ENCODE data around the gene ARHGAP28. TPM values are rescaled to one million over a fixed set of nuclear protein-coding genes. Genes with fewer than 3 reads are reported as not detected.
A peak's percentile ranks its signal among the peaks of the same experiment; 100 is the strongest.

The ARHGAP28 gene
- total RNA-seq, 4 donors from 2014 or later, result 1.0 to 39.0 (median 8.7) TPM

GRCh38 chr18:6901286-6901926 is 171.9 kb downstream of the ARHGAP28 start:
- Histone ChIP-seq H3K36me3 (no peaks in the 10 kb centered on the region), H3K27me3 (no peaks in the 10 kb centered on the region), H3K9me3 (no peaks in the 10 kb centered on the region), H3K4me3 (no peak overlapping the region), H3K4me1 (no peaks in the 10 kb centered on the region), H3K27ac (no peak overlapping the region)
- TF ChIP-seq CTCF (IDR thresholded peaks at IDR 0.05), result no peak
- TF ChIP-seq POLR2A (IDR thresholded peaks at IDR 0.05), result no peak
- intact Hi-C loops (cut with DNase I; ENCODE audit: low total_unique reads), result no loop called here
- no peak for DNase-seq

- Histone ChIP-seq H3K4me3 (no peak overlapping the region), H3K4me1 (no peaks in the 10 kb centered on the region), H3K27me3 (no peaks in the 10 kb centered on the region), H3K27ac (no peak overlapping the region), H3K36me3 (no peaks in the 10 kb centered on the region), H3K9me3 (no peaks in the 10 kb centered on the region)
- no peak for DNase-seq
- no peak for TF ChIP-seq CTCF (IDR thresholded peaks at IDR 0.05)
- no peak for TF ChIP-seq POLR2A (IDR thresholded peaks at IDR 0.05)
- intact Hi-C loops (cut with DNase I; ENCODE audit: low total_unique reads), result no loop called here
Observed at GRCh38 chr18:6917072-6917471, 187.6 kb downstream of the ARHGAP28 start.

GRCh38 chr18:6920099-6920955 is 190.8 kb downstream of the ARHGAP28 start:
- Histone ChIP-seq H3K36me3 (no peaks in the 10 kb centered on the region), H3K9me3 (no peaks in the 10 kb centered on the region), H3K4me1 (no peaks in the 10 kb centered on the region), H3K27me3 (no peaks in the 10 kb centered on the region), H3K27ac (no peak overlapping the region), H3K4me3 (no peak overlapping the region)
- TF ChIP-seq CTCF (IDR thresholded peaks at IDR 0.05), result peak; percentile 32 to 57 (median 50)
- TF ChIP-seq POLR2A (IDR thresholded peaks at IDR 0.05), result no peak
- peak; percentile 39 to 42 for DNase-seq
- intact Hi-C loops (cut with DNase I; ENCODE audit: low total_unique reads), result loop anchor here (10.0 kb wide), 1 partner anchor 254 kb away; no protein-coding TSS in a partner anchor

DNA sequence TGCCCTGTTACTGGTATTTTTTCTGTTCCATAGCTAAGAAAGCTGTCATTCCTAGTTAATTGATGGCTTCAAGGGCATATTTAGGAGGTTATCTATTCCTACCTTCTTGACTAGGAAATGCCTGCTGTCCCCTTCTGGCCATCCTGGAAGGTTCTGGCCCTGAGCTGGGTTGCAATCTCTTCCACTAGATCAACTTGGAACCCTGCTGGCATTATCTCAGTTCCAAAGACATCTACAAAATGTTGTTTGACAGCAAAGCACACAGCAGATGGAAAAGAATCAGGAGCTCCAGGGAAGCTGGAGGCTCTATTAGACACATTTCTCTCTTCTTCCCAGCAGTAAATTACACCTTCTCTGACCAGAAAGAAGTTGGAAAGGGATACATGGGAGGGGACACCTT is 192.1 kb downstream of the ARHGAP28 start:
- Histone ChIP-seq H3K36me3 (no peaks in the 10 kb centered on the region), H3K4me1 (no peaks in the 10 kb centered on the region), H3K4me3 (no peak overlapping the region), H3K9me3 (no peaks in the 10 kb centered on the region), H3K27ac (no peak overlapping the region), H3K27me3 (no peaks in the 10 kb centered on the region)
- intact Hi-C loops (cut with DNase I; ENCODE audit: low total_unique reads), result loop anchor here (10.0 kb wide), 1 partner anchor 253 kb away; no protein-coding TSS in a partner anchor
- no peak for TF ChIP-seq POLR2A (IDR thresholded peaks at IDR 0.05)
- no peak for TF ChIP-seq CTCF (IDR thresholded peaks at IDR 0.05)
- DNase-seq, result no peak

- no peak for DNase-seq
- Histone ChIP-seq H3K9me3 (no peaks in the 10 kb centered on the region), H3K4me3 (no peak overlapping the region), H3K27ac (no peak overlapping the region), H3K27me3 (no peaks in the 10 kb centered on the region), H3K4me1 (no peaks in the 10 kb centered on the region), H3K36me3 (no peaks in the 10 kb centered on the region)
- TF ChIP-seq POLR2A (IDR thresholded peaks at IDR 0.05), result no peak
- TF ChIP-seq CTCF (IDR thresholded peaks at IDR 0.05), result no peak
- intact Hi-C loops (cut with DNase I; ENCODE audit: low total_unique reads), result loop anchor here (10.0 kb wide), 1 partner anchor 252 kb away; no protein-coding TSS in a partner anchor
Observed at GRCh38 chr18:6923220-6923619, 193.7 kb downstream of the ARHGAP28 start.
